ENCODE results near the gene SPATS2. TPM values are rescaled to one million over a fixed set of nuclear protein-coding genes. Genes with fewer than 3 reads are reported as not detected.
"Not testable (repeated sequence)": the region's sequence is repeated elsewhere in the genome, so short reads cannot be mapped to it uniquely, and the experiment has no call there.

Gene SPATS2
- total RNA-seq, 1 donor from 2014 or later = 5.9 TPM

DNA sequence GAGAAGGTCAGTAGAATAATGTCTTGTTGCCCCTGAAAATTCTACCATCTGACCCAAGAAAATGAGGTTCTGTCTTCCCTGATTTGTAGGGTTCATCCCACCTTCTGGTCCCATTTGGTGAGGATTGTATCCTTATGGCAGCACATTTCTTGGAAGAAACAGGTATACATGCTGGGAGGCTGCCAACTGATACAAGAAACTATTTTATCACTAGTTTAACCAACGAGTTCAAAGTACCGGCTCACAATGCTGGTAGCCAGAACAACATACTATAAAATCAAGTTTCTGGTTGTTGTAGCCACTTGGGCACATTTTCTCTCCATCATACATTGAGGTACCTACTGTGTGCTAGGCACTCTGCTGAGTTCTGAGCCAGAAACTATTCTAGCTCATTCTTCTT lies 164.5 kb downstream of the SPATS2 start:
- intact Hi-C loops (cut with micrococcal nuclease) = no loop called here
- DNase-seq = no peak
- H3K27me3 ChIP-seq (ENCODE audit: low read depth) = peaks cover 15% of the 10 kb centered on the region
- peaks cover 12% of the 10 kb centered on the region for H3K36me3 ChIP-seq
- H3K9me3 ChIP-seq (replicated peaks) = no peaks in the 10 kb centered on the region
- H3K27ac ChIP-seq (replicated peaks) = no peak overlapping the region
- no peak overlapping the region for H3K4me3 ChIP-seq
- no peaks in the 10 kb centered on the region for H3K4me1 ChIP-seq
- TF ChIP-seq, protein P1, sequence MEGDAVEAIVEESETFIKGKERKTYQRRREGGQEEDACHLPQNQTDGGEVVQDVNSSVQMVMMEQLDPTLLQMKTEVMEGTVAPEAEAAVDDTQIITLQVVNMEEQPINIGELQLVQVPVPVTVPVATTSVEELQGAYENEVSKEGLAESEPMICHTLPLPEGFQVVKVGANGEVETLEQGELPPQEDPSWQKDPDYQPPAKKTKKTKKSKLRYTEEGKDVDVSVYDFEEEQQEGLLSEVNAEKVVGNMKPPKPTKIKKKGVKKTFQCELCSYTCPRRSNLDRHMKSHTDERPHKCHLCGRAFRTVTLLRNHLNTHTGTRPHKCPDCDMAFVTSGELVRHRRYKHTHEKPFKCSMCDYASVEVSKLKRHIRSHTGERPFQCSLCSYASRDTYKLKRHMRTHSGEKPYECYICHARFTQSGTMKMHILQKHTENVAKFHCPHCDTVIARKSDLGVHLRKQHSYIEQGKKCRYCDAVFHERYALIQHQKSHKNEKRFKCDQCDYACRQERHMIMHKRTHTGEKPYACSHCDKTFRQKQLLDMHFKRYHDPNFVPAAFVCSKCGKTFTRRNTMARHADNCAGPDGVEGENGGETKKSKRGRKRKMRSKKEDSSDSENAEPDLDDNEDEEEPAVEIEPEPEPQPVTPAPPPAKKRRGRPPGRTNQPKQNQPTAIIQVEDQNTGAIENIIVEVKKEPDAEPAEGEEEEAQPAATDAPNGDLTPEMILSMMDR (IDR thresholded peaks at IDR 0.05; ENCODE audit: borderline replicate concordance) = no peak

DNA sequence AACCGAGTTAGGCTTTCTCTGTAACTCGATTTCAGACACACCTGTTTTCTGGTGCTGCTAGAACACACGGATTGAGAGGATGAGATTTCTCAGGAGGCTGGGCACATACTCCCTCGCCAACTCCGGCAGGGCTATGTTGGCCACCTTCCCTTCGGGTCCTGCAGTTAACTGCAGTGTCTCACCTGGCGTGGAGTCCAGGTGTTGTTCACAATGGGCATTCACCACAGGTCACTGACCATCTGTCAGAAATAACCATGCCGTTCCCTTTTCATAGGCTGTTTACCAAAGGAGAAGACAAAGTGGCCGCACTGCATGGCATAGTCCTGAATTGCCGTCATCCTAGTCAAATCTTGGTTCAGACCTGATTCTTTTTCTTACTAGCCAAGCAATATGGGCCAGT lies 166.1 kb downstream of the SPATS2 start:
- no peak for DNase-seq
- no peaks in the 10 kb centered on the region for H3K9me3 ChIP-seq (replicated peaks)
- peaks cover 15% of the 10 kb centered on the region for H3K4me1 ChIP-seq
- H3K27ac ChIP-seq (replicated peaks) = no peak overlapping the region
- peaks cover 1% of the 10 kb centered on the region for H3K36me3 ChIP-seq
- no peak overlapping the region for H3K4me3 ChIP-seq
- H3K27me3 ChIP-seq (ENCODE audit: low read depth) = peaks cover 30% of the 10 kb centered on the region
- TF ChIP-seq, protein P1 (IDR thresholded peaks at IDR 0.05; ENCODE audit: borderline replicate concordance) = no peak
- intact Hi-C loops (cut with micrococcal nuclease) = no loop called here

DNA sequence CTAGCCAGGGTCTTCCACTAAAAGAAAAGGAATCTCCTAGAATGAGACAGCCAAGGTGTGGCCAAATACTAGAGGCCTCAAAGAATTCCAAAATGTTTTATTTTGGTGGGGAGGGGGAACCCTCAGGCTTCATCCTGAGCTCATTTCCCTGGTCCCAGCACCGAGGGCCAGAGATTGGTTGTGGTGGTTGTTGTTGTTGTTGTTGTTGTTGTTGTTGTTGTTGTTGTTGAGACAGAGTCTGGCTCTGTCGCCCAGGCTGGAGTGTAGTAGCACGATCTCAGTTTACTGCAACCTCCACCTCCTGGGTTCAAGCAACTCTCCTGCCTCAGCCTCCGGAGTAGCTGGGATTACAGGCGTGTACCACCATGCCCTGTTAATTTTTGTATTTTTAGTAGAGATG lies 166.9 kb downstream of the SPATS2 start:
- DNase-seq; H3K9me3 ChIP-seq (replicated peaks); H3K36me3 ChIP-seq; H3K27ac ChIP-seq (replicated peaks); H3K4me3 ChIP-seq; intact Hi-C loops (cut with micrococcal nuclease): not testable (repeated sequence)
- Histone ChIP-seq H3K27me3 (ENCODE audit: low read depth) (peaks cover 38% of the 10 kb centered on the region), H3K4me1 (peaks cover 21% of the 10 kb centered on the region)

DNA sequence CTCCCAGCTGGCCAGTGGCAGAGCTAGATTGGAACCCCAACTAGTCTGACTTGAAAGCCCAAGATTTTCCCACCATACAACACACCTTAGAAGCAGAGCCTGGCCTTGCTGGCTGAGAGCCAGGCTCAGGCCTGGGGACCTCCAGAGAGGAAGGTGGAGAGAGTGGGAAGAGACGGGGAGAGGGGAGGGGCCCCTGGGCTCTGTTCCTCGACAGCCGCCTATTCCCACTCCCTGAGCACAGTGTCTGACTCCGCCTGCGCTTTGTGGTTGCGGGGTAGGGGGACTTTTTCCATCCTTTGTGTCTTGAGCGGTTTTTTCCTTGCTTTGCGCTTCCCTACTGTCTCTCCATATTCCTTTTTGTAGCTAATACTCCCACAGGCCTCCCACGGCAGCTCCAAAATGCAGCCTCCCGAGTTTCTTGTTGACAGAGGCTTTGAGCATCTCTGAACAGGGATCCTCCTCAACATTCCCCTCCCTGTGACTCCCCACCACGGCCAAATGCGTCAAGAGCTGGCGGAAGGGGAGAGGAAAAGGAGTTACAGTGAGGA lies 167.5 kb downstream of the SPATS2 start:
- no peaks in the 10 kb centered on the region for H3K9me3 ChIP-seq (replicated peaks)
- TF ChIP-seq, protein P1 (IDR thresholded peaks at IDR 0.05; ENCODE audit: borderline replicate concordance) = no peak
- H3K4me1 ChIP-seq = peaks cover 21% of the 10 kb centered on the region
- intact Hi-C loops (cut with micrococcal nuclease) = no loop called here
- no peak for DNase-seq
- peaks cover 45% of the 10 kb centered on the region for H3K27me3 ChIP-seq (ENCODE audit: low read depth)
- H3K4me3 ChIP-seq = no peak overlapping the region
- no peak overlapping the region for H3K27ac ChIP-seq (replicated peaks)
- H3K36me3 ChIP-seq = no peaks in the 10 kb centered on the region

DNA sequence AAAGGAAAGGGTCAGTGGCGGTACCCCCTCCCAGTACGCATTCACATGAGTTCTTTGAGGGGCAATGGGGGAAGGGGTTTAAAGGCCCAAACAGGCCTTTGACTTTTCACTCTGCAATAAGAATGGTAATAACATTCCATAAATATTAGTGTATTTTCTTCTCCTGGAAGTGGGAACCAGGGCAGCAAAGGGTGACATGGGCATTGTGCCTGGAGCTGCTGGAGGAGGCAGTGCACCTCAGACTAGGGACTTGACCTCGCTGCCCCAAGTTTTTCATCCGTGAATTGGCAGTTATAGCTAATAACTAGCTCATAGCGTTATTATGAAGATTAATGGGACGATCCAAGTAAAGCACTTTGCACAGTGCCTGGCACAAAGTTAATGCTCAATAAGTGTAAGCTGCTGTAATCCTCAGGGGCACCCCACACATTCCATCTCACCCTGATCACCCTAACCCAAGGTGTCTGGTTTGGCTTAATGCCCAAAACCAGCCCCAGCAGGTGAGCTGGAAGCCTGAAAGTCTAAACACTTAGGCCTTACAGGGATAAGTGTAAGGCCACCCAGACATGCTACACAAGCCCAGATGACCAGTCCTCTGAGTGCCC lies 168.8 kb downstream of the SPATS2 start:
- DNase-seq = no peak
- H3K9me3 ChIP-seq (replicated peaks) = no peaks in the 10 kb centered on the region
- H3K4me3 ChIP-seq = no peak overlapping the region
- H3K36me3 ChIP-seq = no peaks in the 10 kb centered on the region
- peaks cover 21% of the 10 kb centered on the region for H3K4me1 ChIP-seq
- H3K27ac ChIP-seq (replicated peaks) = no peak overlapping the region
- intact Hi-C loops (cut with micrococcal nuclease) = no loop called here
- peaks cover 56% of the 10 kb centered on the region for H3K27me3 ChIP-seq (ENCODE audit: low read depth)
- TF ChIP-seq, protein P1 (IDR thresholded peaks at IDR 0.05; ENCODE audit: borderline replicate concordance) = no peak

DNA sequence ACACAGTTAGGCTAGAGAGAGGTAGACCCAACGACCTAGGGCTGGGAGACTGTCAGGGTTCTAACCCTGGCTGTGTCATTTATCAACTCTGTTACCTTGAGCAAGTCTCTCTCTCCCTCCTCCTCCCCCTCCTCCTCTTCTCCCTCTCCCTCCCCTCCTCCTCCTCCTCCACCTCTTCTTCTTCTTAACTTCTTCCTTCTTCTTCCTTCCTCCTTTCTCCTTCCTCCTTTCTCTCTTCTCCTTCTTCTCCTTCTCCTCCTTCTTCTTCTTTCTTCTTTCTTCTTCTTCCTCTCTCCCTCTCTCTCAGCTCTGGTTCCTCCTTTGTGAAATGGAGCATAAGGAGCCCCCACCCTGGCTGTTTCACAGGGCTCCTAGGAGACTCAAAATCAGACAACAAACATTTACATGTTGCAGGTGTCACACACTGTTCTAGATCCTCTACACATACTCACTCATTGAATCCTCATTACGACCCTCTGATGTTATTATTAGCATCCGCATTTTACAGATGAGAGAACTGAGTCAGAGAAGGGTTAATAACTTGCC lies 169.3 kb downstream of the SPATS2 start:
- peaks cover 21% of the 10 kb centered on the region for H3K4me1 ChIP-seq
- no peaks in the 10 kb centered on the region for H3K9me3 ChIP-seq (replicated peaks)
- H3K27ac ChIP-seq (replicated peaks) = no peak overlapping the region
- no peak for DNase-seq
- TF ChIP-seq, protein P1 (IDR thresholded peaks at IDR 0.05; ENCODE audit: borderline replicate concordance) = no peak
- H3K4me3 ChIP-seq = no peak overlapping the region
- no peaks in the 10 kb centered on the region for H3K36me3 ChIP-seq
- H3K27me3 ChIP-seq (ENCODE audit: low read depth) = peaks cover 56% of the 10 kb centered on the region
- intact Hi-C loops (cut with micrococcal nuclease) = no loop called here
